ENCODE results near the gene NANOG.
"Not testable (repeated sequence)": the region's sequence is repeated elsewhere in the genome, so short reads cannot be mapped to it uniquely, and the experiment has no call there.

Gene NANOG

DNA sequence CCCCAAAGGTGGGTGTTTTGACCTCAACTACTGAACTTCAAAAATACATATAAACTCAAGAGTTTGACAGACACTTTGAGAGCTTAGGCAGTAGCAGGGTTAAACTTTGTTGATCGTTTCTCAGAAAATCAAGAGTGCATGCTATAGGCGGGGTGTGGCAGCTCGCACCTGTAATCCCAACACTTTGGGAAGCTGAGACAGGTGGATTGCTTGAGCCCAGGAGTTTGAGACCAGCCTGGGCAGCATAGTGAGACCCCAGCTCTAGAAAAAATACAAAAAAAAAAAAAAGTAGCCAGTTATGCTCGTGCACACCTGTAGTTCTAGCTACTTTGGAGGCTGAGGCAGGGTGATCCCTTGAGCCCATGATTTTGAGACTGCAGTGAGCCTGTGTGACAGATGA is 12.3 kb downstream of the NANOG start:
- DNase-seq (ENCODE audit: low read depth in 2 of 2) = no peak

DNA sequence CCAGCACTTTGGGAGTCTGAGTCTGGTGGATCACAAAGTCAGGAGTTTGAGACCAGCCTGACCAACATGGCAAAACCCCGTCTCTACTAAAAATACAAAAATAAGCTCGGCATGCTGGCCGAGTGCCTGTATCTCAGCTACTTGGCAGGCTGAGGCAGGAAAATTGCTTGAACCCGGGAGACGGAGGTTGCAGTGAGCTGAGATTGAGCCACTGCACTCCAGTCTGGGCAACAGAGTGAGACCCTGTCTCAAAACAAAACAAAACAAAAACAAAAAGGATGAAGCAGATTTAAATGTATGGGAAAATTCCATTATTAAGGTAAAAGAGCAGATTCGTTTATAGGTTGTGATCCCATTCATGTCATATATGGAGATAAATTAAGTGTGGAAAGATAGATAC is 17.1 kb downstream of the NANOG start:
- not testable (repeated sequence) for DNase-seq (ENCODE audit: low read depth in 2 of 2)

DNA sequence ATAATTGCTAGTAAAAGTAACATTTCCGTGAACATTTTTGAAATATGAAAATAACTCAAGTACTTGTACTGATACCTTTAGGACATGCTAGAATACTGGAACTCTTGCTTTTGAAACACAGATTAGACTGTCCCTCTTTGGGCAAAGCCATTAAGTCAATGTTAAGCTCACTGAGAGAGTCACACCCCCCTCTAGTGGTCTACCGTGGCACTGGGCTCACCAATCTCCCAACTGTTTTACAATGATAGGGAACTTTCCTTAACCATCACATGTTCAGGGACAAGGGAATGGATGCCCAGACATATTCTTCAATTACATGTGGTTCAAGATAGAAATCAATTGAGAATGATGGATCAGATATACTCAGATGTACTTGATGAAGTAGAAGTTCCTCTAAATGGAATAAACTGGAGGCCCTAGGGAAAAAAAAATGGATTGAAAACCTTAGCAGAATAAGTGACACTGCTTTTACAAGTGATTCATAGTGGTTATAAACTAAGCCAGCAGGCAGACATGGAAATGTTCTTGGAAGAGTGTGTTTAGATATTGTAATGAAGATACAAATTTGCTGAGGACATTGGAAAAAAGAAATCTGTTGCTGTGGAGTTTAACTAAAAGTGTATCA is 17.8 kb downstream of the NANOG start:
- peak; percentile 26 to 63 for DNase-seq (ENCODE audit: low read depth in 2 of 2)

DNA sequence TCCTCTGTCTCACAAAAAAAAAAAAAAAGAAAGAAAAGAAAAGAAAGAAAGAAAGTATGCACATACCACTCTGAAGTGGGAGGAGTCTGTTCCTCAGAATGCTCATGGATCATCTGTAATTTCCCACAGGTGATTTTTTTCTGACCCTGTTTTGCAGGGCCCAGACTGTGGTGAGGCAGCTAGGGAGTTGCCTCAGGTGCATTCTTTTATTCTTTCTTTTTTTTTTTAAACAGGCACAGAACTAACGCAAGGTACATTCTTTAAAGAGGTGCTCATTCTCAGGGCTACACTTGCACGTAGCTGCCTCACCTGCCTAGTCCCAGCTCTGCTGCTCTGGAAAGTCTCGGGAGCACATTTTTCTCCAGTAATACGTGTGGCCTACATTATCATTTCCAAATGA is 36.6 kb downstream of the NANOG start:
- not testable (repeated sequence) for DNase-seq (ENCODE audit: low read depth in 2 of 2)

DNA sequence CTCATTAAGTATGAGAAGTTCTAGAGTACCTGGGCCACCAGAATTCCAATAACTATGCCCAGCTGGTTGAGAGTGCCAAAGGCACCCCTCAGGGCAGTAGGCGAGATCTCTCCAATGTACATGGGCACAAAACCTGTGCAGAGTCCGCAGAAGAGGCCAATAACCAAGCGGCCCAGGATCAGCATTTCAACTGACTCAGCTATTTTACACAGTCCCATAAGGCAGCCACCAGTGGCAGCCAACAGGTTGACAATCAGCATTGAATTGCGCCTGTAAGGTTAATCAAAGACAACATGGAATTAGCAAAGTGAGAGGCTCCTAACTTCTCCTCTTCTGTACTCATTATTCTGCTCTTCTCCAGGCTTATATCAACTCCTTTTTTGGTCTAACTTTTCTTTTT is 40.5 kb downstream of the NANOG start:
- DNase-seq (ENCODE audit: low read depth in 2 of 2) = not testable (repeated sequence)

DNA sequence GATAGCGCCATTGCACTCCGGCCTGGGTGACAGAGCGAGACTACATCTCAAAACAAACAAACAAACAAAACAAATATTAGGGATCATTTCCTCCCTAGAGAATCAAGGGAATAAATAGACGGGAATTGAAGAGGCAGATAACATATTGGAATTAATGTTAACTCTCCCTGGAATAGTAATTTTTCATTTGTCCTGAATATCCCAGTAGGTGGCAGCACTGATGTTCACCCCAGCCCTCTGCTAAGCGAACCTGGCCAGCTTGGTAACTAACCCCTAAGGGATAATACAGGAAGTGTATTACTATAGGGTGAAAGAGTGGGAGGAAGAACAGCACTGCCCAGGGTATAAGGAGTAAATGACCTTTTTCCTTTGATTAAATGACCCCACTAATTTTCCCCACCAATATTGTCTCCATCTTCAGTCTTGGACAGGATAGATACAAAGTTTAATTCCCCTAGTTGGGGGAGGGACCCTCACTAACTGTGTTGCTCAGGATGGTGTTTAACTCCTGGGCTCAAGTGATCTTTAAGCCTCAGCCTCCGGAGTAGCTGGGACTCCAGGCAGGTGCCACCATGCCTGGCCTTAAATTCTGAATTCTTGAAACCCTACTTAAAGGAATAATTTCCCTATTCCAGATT is 43.0 kb downstream of the NANOG start:
- peak in 1 of 2 donors; percentile 13 for DNase-seq (ENCODE audit: low read depth in 2 of 2)

DNA sequence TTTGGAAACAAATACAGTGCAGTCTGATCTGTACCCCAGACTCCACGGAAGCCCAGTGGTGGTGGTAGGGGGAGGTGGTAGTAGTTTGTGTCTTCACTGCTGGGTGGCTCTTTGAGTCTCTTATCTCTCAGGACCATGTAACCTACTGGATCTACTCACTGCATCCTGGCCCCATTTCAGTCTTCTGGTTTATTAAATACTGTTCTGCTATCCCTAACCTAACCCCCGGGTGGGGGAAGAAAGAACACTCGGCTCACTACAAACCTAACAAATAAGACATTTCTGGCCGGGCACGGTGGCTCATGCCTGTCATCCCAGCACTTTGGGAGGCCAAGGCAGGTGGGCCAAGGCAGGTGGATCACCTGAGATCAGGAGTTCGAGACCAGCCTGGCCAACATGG is 44.0 kb downstream of the NANOG start:
- DNase-seq (ENCODE audit: low read depth in 2 of 2) = not testable (repeated sequence)

DNA sequence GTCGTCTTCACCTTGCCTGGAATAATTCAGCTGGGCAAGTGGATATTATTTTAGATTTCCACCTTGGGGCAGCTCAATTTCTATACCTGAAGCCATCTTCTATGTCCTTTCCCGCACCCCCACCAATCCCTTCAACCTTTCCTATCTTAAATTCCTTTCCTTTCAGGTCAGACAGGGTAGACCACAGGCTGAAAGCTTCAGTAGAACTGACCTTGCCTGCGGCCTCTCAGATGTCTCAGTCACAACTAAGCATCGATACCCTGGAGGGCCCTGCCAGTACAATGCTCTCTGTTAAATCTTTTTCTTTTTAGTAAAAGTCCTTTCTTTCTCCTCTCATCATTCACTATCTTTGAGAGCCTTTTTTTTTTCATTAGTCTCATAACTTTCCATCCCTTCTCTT is 44.6 kb downstream of the NANOG start:
- no peak for DNase-seq (ENCODE audit: low read depth in 2 of 2)

DNA sequence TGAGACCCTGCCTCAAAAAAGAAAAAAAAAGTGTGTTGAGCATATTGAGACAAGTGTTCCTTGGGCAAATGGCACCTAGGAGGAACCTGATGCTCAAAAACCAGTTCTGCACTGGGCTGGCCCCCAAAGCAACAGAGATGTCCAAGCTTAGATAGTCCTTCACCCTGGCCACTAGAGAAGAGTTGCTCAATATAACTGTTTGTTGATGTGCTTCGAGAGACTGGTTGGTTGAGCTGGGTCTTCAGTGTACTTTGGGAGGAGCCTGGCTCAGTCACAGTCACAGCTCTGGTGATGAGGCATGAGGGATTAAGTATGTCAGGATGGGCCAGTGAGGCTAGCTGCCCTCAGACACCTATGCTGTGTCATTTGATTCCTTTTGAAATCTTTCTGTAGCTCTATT is 45.5 kb downstream of the NANOG start:
- no peak for DNase-seq (ENCODE audit: low read depth in 2 of 2)

DNA sequence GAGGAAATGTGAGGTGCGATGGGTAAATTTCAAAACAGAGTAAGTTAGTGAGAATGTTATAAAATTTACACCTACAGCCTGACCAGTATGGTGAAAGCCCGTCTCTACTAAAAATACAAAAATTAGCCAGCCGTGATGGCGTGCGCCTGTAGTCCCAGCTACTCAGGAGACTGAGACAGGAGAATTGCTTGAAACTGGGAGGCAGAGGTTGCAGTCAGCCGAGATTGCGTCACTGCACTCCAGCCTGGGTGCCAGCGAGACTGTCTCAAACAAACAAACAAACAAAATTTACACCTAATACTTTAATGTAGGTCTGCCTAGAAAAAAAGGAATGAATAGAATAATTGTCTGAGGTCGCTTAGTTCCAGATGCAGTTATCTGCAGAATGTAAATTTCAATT is 45.9 kb downstream of the NANOG start:
- DNase-seq (ENCODE audit: low read depth in 2 of 2) = no peak

DNA sequence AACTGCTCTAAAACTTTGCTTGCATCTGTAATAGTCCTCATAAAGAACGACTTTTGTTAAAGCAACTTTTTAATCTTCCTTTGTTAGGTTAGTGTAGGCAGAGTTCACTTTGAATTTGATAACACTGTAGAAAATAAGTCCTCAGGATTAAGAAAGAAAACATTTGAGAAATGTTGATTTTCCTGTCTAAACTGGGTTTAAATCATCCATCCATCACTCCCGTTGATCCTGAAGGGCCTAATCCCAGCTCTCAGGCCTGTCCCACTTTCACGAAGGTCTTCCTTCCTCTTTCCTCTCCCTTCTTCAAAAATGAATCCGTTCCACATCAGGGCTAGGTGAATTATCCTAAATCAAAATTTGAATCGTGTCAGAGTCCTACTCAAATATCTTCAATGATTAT is 46.6 kb downstream of the NANOG start:
- no peak for DNase-seq (ENCODE audit: low read depth in 2 of 2)

DNA sequence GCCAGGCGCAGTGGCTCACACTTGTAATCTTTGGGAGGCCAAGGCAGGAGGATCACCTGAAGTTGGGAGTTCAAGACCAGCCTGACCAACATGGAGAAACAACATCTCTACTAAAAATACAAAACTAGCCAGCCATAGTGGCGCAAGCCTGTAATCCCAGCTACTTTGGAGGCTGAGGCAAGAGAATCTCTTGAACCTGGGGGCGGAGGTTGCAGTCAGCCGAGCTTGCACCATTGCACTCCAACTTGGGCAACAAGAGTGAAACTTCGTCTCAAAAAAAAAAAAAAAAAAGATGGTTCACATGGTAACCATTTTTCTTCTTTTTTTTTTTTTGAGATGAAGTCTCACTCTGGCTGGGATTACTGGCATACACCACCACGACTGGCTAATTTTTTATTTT is 48.2 kb downstream of the NANOG start:
- no peak for DNase-seq (ENCODE audit: low read depth in 2 of 2)

DNA sequence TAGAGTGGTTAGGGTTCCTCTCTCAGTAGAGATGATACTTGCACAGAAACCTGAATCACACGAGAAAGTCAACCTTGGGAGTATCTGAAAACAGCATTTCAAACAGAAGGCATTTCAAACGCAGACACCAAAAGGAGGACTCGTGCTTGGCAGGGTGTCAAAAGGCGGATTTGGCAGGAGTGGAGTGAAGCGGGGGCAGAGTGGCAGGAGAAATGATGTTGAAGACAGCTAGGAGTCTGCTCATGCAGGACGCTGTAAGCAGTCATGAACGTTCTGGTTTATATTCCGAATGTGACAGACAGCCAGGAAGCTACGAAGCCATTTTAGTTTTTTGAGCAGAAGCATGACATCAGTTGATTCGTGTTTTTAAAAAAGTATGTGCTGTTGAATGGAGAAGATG is 50.0 kb downstream of the NANOG start:
- DNase-seq (ENCODE audit: low read depth in 2 of 2) = not testable (repeated sequence)

DNA sequence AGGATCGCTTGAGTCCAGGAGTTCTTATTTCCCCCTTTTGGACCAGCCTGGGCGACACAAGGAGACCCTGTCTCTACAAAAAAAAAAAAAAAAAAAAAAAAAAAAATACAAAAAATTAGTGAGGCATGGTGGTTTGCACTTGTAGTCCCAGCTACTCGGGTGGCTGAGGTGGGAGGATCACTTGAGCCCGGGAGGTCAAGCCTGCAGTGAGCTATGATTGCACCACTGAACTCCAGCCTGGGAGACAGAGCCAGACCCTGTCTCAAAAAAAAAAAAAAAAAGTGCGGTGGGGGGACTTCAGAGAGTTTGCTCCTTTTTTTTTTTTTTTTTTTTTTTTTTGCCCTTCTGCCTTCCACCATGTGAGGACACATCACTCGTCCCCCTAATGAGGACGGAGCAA is 50.6 kb downstream of the NANOG start:
- not testable (repeated sequence) for DNase-seq (ENCODE audit: low read depth in 2 of 2)

DNA sequence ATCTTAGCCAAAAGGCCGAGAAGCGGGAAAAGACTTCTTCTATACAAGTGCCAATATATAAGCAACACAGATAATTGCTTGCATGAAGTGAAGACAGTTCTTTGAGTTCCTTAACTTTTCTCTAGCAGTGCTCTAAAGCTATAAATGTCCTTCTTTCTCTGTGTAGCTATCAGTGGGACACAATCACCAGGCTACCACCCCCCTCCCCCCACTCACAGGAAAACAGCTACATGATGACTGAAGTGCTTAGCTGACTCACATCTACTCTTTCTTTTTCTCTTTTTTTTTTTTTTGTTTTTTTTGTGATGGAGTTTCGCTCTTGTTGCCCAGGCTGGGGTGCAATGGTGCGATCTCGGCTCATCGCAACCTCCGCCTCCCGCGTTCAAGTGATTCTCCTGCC is 53.2 kb downstream of the NANOG start:
- not testable (repeated sequence) for DNase-seq (ENCODE audit: low read depth in 2 of 2)

DNA sequence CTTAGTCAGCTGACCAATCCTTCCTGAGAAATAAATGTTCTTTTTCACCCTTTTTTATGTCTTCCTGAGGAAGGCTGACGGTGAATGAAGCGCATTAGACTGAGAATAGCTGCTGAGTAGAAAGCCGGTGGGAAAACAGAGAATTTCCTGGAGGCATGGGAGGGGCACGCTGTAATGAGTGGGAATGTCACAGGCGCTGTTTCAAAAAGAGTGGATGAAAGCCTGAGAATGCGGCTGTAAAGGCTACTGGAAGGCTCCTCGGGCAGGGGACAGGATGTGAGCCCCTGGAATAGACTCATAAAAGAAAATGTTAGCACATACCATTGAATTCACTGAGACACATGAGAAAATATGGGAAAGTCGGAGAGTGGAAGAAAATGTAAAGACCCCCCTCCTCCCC is 53.9 kb downstream of the NANOG start:
- DNase-seq (ENCODE audit: low read depth in 2 of 2) = not testable (repeated sequence)

DNA sequence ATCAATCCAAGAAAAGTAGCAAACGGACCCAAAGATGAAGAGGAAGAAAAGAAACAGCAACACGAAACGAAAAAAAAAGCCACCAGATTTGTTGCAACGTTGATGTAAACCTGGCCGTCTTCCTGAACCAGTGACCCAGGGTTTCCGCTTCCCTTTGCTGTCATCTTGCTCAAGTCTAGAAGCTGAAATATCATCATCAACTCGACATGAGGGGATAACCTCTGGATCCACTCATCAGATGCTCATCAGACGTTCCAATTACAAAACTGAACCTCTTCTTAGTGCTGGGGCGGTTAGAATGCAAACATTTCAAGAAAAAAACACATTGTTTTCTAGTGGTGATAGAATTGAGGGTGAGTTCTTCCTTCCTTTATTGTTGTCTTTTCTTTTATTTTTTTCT is 54.4 kb downstream of the NANOG start:
- not testable (repeated sequence) for DNase-seq (ENCODE audit: low read depth in 2 of 2)

DNA sequence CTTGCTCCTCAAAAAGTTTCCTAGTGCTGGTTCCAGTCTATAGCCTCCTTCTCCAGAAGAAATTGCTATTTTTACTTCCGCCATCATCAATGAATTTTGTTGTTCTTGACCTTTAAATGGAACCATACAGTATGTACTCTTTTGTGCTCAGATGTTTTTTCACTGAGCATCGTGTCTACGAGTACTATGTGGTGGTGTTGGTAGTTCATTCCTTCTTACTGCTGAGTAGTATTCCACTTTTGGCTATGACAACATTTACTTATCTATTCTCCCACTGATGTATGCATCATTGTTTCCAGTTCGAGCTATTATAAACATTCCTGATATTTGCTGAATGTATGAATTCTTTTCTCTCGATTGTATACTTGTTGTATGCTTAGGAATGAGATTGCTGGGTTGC is 54.9 kb downstream of the NANOG start:
- DNase-seq (ENCODE audit: low read depth in 2 of 2) = no peak

DNA sequence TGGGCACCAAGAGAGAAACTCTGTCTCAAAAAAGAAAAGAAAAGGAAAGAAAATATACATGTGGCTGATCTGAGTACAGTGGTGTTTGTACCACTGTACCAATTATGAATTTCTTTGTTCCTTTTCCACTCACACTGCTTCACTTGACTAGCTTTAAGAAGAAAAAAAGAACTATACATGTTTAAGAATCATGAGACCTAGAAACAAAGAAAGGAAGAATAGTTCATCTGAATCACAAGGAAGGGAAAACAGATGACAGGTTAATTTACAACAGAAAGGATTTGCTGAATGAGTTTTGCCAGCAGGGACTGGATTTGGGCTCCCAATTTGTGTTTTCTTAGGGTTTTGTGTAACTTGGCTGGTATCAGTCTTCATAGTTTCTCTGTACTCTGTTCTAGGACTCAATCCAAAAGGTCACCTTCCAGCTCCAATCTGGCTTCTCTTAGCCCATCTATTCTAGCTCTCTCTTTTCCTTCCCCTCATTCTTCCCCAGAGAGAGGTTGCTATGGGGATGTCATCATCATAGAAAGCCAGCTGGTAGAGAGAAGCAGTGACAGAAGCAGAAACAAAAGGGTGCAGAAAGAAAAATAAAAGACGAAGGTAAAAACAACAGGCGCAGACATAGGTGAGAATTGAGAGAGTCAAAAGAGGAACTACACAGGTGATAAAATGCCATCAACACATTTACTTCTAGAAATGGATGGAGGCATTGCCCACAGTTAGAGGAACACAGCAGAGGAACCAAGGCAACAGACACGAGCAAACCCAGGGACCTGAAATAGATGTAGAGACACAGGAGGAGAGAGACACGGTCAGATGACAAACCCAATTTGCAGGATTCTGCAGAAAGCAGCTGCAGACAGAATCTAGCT is 58.3 kb downstream of the NANOG start:
- DNase-seq (ENCODE audit: low read depth in 2 of 2) = not testable (repeated sequence)

DNA sequence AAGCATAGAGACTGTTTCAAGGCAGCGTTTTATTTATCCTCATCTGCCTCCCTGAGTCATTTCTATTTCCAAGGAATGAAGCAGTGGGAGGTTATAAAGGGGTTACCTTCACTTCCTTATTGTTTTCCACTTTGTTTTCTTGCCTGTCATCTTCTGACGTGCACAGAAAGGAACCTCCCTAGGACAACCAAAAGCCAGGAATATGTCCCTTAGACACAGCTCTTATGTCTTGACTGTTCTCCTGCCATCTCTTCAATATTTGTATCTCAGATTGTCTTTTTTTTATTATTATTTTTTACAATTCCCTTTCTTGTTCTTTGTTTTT is 58.9 kb downstream of the NANOG start:
- DNase-seq (ENCODE audit: low read depth in 2 of 2) = not testable (repeated sequence)
